B cell (primary cell): ENCODE measurements around the gene BEAN1. TPM values are rescaled to one million over a fixed set of nuclear protein-coding genes. Genes with fewer than 3 reads are reported as not detected.

Experiments used
- ATAC-seq: fragments of 200-7000 bp; cut with Tn5 transposase; one replicate; pipeline ENCODE4 v1.10.0; 2021; ENCODE audit warnings: low read depth, mild to moderate bottlenecking, moderate number of reproducible peaks, moderate library complexity
- CTCF ChIA-PET: fragments of 350-600 bp; sonication (Branson Sonifier 250); formaldehyde crosslinking; loops from one replicate; lab custom pipeline; 2021; ENCODE audit warnings: antibody characterized with exemption, inconsistent platforms; lab: Charles Lee
- POLR2A ChIA-PET: fragments of 350-600 bp; sonication (Branson Sonifier 250); formaldehyde crosslinking; loops from one replicate; lab custom pipeline; 2021; ENCODE audit warnings: antibody characterized with exemption; lab: Charles Lee
- DNase-seq: peaks from one replicate; pipeline ENCODE4 v3.0.0; 2013
- H2AFZ ChIP-seq: 2 replicates; pipeline ENCODE4 v1.6.1; 2012; ENCODE audit warnings: mild to moderate bottlenecking, low read depth, low read length; ENCODE audit not compliant: insufficient read depth, poor library complexity, severe bottlenecking
- H3K27ac ChIP-seq, 2 donors: 1 replicate in 1 of 2; 2 replicates in 1 of 2; pipeline ENCODE4 v1.5.1; 2012 to 2013; ENCODE audit warnings: low read length in 2 of 2, mild to moderate bottlenecking in 2 of 2, moderate library complexity in 1 of 2
- H3K27me3 ChIP-seq, 4 experiments: fragments of 200-600 bp in 1 of 4; sonication (generic) in 1 of 4; replicated peaks in 1 of 4; 1 replicate in 2 of 4; 2 replicates in 2 of 4; pipeline versions ENCODE4 v1.6.1 to v1.7.0; 2013 to 2016; ENCODE audit warnings: low read length in 3 of 4, mild to moderate bottlenecking in 2 of 4, mixed read lengths in 1 of 4, moderate library complexity in 1 of 4; ENCODE audit not compliant: insufficient read depth in 4 of 4, control insufficient read depth in 3 of 4; ENCODE audit errors: control extremely low read depth in 1 of 4
- H3K36me3 ChIP-seq, 2 experiments: replicated peaks in 1 of 2; 1 replicate in 1 of 2; 2 replicates in 1 of 2; pipeline versions ENCODE4 v1.6.1 to v1.7.1; 2013; ENCODE audit warnings: low read length in 1 of 2; ENCODE audit not compliant: insufficient read depth in 2 of 2, control insufficient read depth in 1 of 2; ENCODE audit errors: control extremely low read depth in 1 of 2, extremely low read depth in 1 of 2
- H3K4me1 ChIP-seq, 2 donors: fragments of 200-600 bp in 1 of 2; sonication (generic) in 1 of 2; 1 replicate in 1 of 2; 2 replicates in 1 of 2; pipeline versions ENCODE4 v1.5.1 to v1.6.1; 2013 to 2017; ENCODE audit warnings: low read length in 2 of 2; ENCODE audit not compliant: control insufficient read depth in 2 of 2, insufficient read depth in 2 of 2
- H3K4me2 ChIP-seq: replicated peaks from 2 replicates; pipeline ENCODE3; 2012; ENCODE audit warnings: mild to moderate bottlenecking, low read depth, low read length; ENCODE audit not compliant: poor library complexity, severe bottlenecking
- H3K4me3 ChIP-seq, 5 experiments: fragments of 200-600 bp in 1 of 5; sonication (generic) in 1 of 5; 1 replicate in 3 of 5; 2 replicates in 2 of 5; pipeline versions ENCODE4 v1.5.1 to v1.7.0; 2011 to 2016; ENCODE audit warnings: low read length in 4 of 5, mild to moderate bottlenecking in 4 of 5, low read depth in 2 of 5, control low read depth in 1 of 5, moderate library complexity in 1 of 5; ENCODE audit not compliant: insufficient read depth in 1 of 5; ENCODE audit errors: control extremely low read depth in 1 of 5, extremely low read depth in 1 of 5
- H3K79me2 ChIP-seq: fragments of 200-600 bp; sonication (generic); one replicate; pipeline ENCODE4 v1.6.0; 2016; ENCODE audit warnings: low read length; ENCODE audit not compliant: control insufficient read depth, insufficient read depth
- H3K9ac ChIP-seq: fragments of 200-600 bp; sonication (generic); 2 replicates; pipeline ENCODE4 v1.6.1; 2017; ENCODE audit warnings: mild to moderate bottlenecking, low read length, moderate library complexity
- H3K9me3 ChIP-seq, 3 donors: one replicate each; pipeline versions ENCODE4 v1.6.1 to v1.7.1; 2013; ENCODE audit warnings: low read length in 2 of 3; ENCODE audit not compliant: control insufficient read depth in 2 of 3, insufficient read depth in 1 of 3; ENCODE audit errors: control extremely low read depth in 1 of 3
- H4K20me1 ChIP-seq: 2 replicates; pipeline ENCODE4 v1.6.0; 2012; ENCODE audit warnings: mild to moderate bottlenecking, low read length; ENCODE audit not compliant: insufficient read depth, control insufficient read depth, poor library complexity, severe bottlenecking
- H3K27ac Mint-ChIP-seq: one replicate; pipeline ENCODE4 v1.8.0; 2021; ENCODE audit warnings: mixed read lengths
- H3K27me3 Mint-ChIP-seq: one replicate; pipeline ENCODE4 v1.8.0; 2021; ENCODE audit warnings: mixed read lengths
- H3K4me1 Mint-ChIP-seq: one replicate; pipeline ENCODE4 v1.8.0; 2021; ENCODE audit warnings: mixed read lengths
- H3K4me3 Mint-ChIP-seq: one replicate; pipeline ENCODE4 v1.8.0; 2021; ENCODE audit warnings: mixed read lengths
- H3K9me3 Mint-ChIP-seq: one replicate; pipeline ENCODE4 v1.8.0; 2022; ENCODE audit warnings: mixed read lengths; ENCODE audit not compliant: insufficient read depth
- EZH2 ChIP-seq: IDR thresholded peaks from 2 replicates; pipeline ENCODE4 v1.6.1; 2012; ENCODE audit warnings: borderline replicate concordance, low read depth, mild to moderate bottlenecking, moderate library complexity, low read length; ENCODE audit not compliant: insufficient read depth, poor library complexity, severe bottlenecking
- WGBS: methylation state at CpG from one replicate; pipeline ENCODE4 v1.1.5; 2013; ENCODE audit warnings: missing lambda C conversion rate; ENCODE audit not compliant: insufficient coverage; 5-methylcytosine and 5-hydroxymethylcytosine counted together
- intact Hi-C: fragments of 100-400 bp; cut with micrococcal nuclease; formaldehyde crosslinking; loops from one replicate; pipeline ENCODE4 v1.10.0; 2022
- polyA plus RNA-seq: library from polyadenylated mRNA; depleted of rRNA; stranded (reverse); fragments of >200 nt; gene quantifications from 2 replicates; pipeline ENCODE4 v1.2.3, GENCODE V29; 2012
- total RNA-seq, 2 donors: library from RNA; stranded (reverse); fragments of 120-200 nt in 1 of 2; gene quantifications; 1 replicate in 1 of 2; 2 replicates in 1 of 2; pipeline versions ENCODE4 v1.2.3 to v1.2.4, GENCODE V29; 2013 to 2022
- TF ChIP-seq, protein P1 (sequence below): fragments of 200-600 bp; IDR thresholded peaks from one replicate; pipeline ENCODE4 v1.8.0; 2022; ENCODE audit warnings: antibody characterized with exemption, mild to moderate bottlenecking

BEAN1 gene
- total and polyA plus RNA-seq, 2 donors (not counting 1 experiment from before 2014, with no cell fraction given) = not detected

DNA sequence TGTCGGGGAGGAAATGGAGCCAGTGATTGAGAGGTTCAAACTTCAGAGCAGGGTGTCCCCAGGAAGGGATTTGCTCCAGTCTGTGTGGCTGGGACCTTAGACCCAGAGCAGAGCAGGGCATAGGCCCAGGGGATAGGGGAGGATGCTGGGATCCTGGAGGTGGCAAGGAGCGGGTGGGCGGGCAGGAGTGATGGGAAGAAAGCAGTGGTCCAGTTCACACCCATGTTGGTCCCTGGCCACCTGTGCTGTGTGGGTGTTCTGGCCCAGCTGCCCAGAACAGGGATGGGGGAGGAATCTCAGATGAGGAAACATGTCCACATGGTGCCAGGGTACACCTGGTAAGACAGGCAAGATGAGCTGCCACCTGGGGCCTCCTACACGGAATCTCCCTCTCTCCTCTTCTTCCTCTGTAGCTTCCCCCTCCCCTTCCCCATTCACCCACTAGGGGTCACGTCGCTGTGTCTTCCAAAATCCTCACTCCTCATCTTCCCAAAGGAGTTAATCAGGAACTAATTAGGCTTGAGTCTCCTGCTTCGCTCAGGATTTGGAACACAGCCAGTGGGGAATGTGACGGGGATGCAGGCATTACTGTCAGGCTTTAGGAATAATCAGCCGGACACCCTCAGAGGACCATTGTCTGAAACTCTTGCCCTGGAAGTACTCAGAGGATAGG is 2.3 kb downstream of the BEAN1 start:
- DNase-seq (no peak), ATAC-seq (no peak)
- Histone ChIP-seq H3K4me2 (no peak overlapping the region), H2AFZ (no peak overlapping the region), H3K27ac (no peak overlapping the region), H3K36me3 (no peaks in the 10 kb centered on the region), H3K4me1 (peaks cover 15 to 18% of the 10 kb centered on the region in 2 donors), H3K79me2 (no peaks in the 10 kb centered on the region), H4K20me1 (no peaks in the 10 kb centered on the region), H3K9me3 (peaks cover 0 to 9% (median 0%) of the 10 kb centered on the region in 3 donors), H3K4me3 (no peak overlapping the region), H3K27me3 (peaks cover 0 to 56% (median 32%) of the 10 kb centered on the region in 4 experiments), H3K9ac (no peak overlapping the region)
- intact Hi-C loops = no loop called here
- Mint-ChIP-seq H3K27ac (no peak overlapping the region), H3K9me3 (no peaks in the 10 kb centered on the region), H3K4me3 (no peak overlapping the region), H3K27me3 (peaks cover 60% of the 10 kb centered on the region), H3K4me1 (peaks cover 8% of the 10 kb centered on the region)
- CTCF ChIA-PET = no interaction called here
- POLR2A ChIA-PET = no interaction called here
- TF ChIP-seq, protein P1, sequence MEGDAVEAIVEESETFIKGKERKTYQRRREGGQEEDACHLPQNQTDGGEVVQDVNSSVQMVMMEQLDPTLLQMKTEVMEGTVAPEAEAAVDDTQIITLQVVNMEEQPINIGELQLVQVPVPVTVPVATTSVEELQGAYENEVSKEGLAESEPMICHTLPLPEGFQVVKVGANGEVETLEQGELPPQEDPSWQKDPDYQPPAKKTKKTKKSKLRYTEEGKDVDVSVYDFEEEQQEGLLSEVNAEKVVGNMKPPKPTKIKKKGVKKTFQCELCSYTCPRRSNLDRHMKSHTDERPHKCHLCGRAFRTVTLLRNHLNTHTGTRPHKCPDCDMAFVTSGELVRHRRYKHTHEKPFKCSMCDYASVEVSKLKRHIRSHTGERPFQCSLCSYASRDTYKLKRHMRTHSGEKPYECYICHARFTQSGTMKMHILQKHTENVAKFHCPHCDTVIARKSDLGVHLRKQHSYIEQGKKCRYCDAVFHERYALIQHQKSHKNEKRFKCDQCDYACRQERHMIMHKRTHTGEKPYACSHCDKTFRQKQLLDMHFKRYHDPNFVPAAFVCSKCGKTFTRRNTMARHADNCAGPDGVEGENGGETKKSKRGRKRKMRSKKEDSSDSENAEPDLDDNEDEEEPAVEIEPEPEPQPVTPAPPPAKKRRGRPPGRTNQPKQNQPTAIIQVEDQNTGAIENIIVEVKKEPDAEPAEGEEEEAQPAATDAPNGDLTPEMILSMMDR = no peak
- no peak for TF ChIP-seq EZH2
- WGBS = 61% methylated on average over 9 of the region's 9 CpGs

GRCh38 chr16:66430214-66430613 is 3.1 kb downstream of the BEAN1 start:
- no peaks in the 10 kb centered on the region for H3K36me3 ChIP-seq
- no peaks in the 10 kb centered on the region for H3K79me2 ChIP-seq
- no peak overlapping the region for H3K4me2 ChIP-seq
- H3K4me3 Mint-ChIP-seq = no peak overlapping the region
- H2AFZ ChIP-seq = no peak overlapping the region
- H3K9ac ChIP-seq = no peak overlapping the region
- intact Hi-C loops = no loop called here
- ChIA-PET CTCF (no interaction called here), POLR2A (no interaction called here)
- H3K4me3 ChIP-seq = no peak overlapping the region
- WGBS = no CpG with 5 or more reads among the region's 3 CpGs
- no peak overlapping the region for H3K27ac ChIP-seq
- peaks cover 15 to 18% of the 10 kb centered on the region in 2 donors for H3K4me1 ChIP-seq
- H4K20me1 ChIP-seq = no peaks in the 10 kb centered on the region
- peaks cover 53% of the 10 kb centered on the region for H3K27me3 Mint-ChIP-seq
- TF ChIP-seq, protein P1 = no peak
- TF ChIP-seq EZH2 = no peak
- peaks cover 8% of the 10 kb centered on the region for H3K4me1 Mint-ChIP-seq
- ATAC-seq (no peak), DNase-seq (no peak)
- H3K27me3 ChIP-seq = peaks cover 0 to 53% (median 31%) of the 10 kb centered on the region in 4 experiments
- H3K9me3 Mint-ChIP-seq = no peaks in the 10 kb centered on the region
- H3K9me3 ChIP-seq = peaks cover 0 to 9% (median 0%) of the 10 kb centered on the region in 3 donors
- H3K27ac Mint-ChIP-seq = no peak overlapping the region
